WTC11 (cell line): ENCODE results near the gene NEMP2.

Experiments used
- ATF2 ChIP-seq: sonication (generic); formaldehyde crosslinking; IDR thresholded peaks from 2 replicates; pipeline ENCODE4 v1.8.1; 2022; ENCODE audit warnings: low read depth, missing genetic modification reagents, borderline replicate concordance
- FOXJ3 ChIP-seq: sonication (generic); formaldehyde crosslinking; IDR thresholded peaks from 2 replicates; pipeline ENCODE4 v1.9.0; 2021; ENCODE audit warnings: missing genetic modification reagents, mild to moderate bottlenecking, borderline replicate concordance
- GABPB1 ChIP-seq: sonication (generic); formaldehyde crosslinking; IDR thresholded peaks from 2 replicates; pipeline ENCODE4 v1.8.1; 2023; ENCODE audit warnings: mild to moderate bottlenecking, missing genetic modification reagents
- GTF2I ChIP-seq: fragments of 250-450 bp; sonication (Bioruptor Pico); conservative IDR thresholded peaks from 2 replicates; pipeline ENCODE4 v1.4.0; 2021; ENCODE audit warnings: mild to moderate bottlenecking
- SP1 ChIP-seq: sonication (generic); formaldehyde crosslinking; conservative IDR thresholded peaks from 2 replicates; pipeline ENCODE4 v1.8.1; 2022; ENCODE audit warnings: missing genetic modification reagents
- TEAD4 ChIP-seq: sonication (generic); formaldehyde crosslinking; IDR thresholded peaks from 2 replicates; pipeline ENCODE4 v1.8.0; 2022; ENCODE audit warnings: mild to moderate bottlenecking, missing genetic modification reagents
- ZSCAN18 ChIP-seq: fragments of 250-450 bp; sonication (Bioruptor Pico); IDR thresholded peaks from 2 replicates; pipeline ENCODE4 v2.1.2; 2022; ENCODE audit warnings: mild to moderate bottlenecking, moderate library complexity
- TF ChIP-seq, protein P1 (sequence below): sonication (generic); formaldehyde crosslinking; IDR thresholded peaks from 2 replicates; pipeline ENCODE4 v1.8.1; 2022; ENCODE audit warnings: low read depth, mild to moderate bottlenecking, moderate library complexity, missing genetic modification reagents, borderline replicate concordance
- TF ChIP-seq, protein P2 (sequence below): sonication (generic); formaldehyde crosslinking; IDR thresholded peaks from 2 replicates; pipeline ENCODE4 v1.8.1; 2023; ENCODE audit warnings: mild to moderate bottlenecking, missing genetic modification reagents, moderate library complexity
- TF ChIP-seq, protein P3 (sequence below): fragments of 200-600 bp; IDR thresholded peaks from 2 replicates; pipeline ENCODE4 v1.8.0; 2022; ENCODE audit warnings: antibody characterized with exemption
- TF ChIP-seq, protein P4 (sequence below): sonication (generic); formaldehyde crosslinking; IDR thresholded peaks from 2 replicates; pipeline ENCODE4 v1.8.0; 2022; ENCODE audit warnings: missing genetic modification reagents

DNA sequence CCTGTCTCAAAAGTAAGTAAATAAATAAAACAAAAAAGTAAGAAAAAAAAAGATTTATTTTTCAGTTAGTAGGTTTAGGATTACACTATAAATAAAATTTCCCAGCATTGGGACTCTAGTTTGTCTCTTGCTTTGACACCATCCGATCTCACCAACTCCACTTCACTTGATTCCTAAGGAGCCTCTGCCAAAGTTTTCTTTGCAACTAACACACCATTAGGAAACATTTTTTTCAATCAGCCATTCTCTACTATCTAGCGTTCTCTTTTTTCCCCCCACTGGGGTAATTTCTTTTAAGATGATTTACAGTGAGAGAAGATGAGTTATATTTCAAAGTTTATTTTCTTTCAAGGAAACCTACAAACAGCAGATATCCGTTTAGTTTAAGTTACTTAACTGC, 10.6 kb upstream of the NEMP2 start:
- TF ChIP-seq, protein P1, sequence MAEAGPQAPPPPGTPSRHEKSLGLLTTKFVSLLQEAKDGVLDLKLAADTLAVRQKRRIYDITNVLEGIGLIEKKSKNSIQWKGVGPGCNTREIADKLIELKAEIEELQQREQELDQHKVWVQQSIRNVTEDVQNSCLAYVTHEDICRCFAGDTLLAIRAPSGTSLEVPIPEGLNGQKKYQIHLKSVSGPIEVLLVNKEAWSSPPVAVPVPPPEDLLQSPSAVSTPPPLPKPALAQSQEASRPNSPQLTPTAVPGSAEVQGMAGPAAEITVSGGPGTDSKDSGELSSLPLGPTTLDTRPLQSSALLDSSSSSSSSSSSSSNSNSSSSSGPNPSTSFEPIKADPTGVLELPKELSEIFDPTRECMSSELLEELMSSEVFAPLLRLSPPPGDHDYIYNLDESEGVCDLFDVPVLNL (CRISPR knock-in tag) = no peak
- TF ChIP-seq, protein P2, sequence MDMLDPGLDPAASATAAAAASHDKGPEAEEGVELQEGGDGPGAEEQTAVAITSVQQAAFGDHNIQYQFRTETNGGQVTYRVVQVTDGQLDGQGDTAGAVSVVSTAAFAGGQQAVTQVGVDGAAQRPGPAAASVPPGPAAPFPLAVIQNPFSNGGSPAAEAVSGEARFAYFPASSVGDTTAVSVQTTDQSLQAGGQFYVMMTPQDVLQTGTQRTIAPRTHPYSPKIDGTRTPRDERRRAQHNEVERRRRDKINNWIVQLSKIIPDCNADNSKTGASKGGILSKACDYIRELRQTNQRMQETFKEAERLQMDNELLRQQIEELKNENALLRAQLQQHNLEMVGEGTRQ = no peak
- TF ChIP-seq, protein P3, sequence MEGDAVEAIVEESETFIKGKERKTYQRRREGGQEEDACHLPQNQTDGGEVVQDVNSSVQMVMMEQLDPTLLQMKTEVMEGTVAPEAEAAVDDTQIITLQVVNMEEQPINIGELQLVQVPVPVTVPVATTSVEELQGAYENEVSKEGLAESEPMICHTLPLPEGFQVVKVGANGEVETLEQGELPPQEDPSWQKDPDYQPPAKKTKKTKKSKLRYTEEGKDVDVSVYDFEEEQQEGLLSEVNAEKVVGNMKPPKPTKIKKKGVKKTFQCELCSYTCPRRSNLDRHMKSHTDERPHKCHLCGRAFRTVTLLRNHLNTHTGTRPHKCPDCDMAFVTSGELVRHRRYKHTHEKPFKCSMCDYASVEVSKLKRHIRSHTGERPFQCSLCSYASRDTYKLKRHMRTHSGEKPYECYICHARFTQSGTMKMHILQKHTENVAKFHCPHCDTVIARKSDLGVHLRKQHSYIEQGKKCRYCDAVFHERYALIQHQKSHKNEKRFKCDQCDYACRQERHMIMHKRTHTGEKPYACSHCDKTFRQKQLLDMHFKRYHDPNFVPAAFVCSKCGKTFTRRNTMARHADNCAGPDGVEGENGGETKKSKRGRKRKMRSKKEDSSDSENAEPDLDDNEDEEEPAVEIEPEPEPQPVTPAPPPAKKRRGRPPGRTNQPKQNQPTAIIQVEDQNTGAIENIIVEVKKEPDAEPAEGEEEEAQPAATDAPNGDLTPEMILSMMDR = no peak
- TF ChIP-seq, protein P4, sequence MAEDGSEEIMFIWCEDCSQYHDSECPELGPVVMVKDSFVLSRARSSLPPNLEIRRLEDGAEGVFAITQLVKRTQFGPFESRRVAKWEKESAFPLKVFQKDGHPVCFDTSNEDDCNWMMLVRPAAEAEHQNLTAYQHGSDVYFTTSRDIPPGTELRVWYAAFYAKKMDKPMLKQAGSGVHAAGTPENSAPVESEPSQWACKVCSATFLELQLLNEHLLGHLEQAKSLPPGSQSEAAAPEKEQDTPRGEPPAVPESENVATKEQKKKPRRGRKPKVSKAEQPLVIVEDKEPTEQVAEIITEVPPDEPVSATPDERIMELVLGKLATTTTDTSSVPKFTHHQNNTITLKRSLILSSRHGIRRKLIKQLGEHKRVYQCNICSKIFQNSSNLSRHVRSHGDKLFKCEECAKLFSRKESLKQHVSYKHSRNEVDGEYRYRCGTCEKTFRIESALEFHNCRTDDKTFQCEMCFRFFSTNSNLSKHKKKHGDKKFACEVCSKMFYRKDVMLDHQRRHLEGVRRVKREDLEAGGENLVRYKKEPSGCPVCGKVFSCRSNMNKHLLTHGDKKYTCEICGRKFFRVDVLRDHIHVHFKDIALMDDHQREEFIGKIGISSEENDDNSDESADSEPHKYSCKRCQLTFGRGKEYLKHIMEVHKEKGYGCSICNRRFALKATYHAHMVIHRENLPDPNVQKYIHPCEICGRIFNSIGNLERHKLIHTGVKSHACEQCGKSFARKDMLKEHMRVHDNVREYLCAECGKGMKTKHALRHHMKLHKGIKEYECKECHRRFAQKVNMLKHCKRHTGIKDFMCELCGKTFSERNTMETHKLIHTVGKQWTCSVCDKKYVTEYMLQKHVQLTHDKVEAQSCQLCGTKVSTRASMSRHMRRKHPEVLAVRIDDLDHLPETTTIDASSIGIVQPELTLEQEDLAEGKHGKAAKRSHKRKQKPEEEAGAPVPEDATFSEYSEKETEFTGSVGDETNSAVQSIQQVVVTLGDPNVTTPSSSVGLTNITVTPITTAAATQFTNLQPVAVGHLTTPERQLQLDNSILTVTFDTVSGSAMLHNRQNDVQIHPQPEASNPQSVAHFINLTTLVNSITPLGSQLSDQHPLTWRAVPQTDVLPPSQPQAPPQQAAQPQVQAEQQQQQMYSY (CRISPR knock-in tag) = no peak
- TF ChIP-seq TEAD4 (CRISPR knock-in tag) = no peak
- no peak for TF ChIP-seq ATF2 (CRISPR knock-in tag)
- no peak for TF ChIP-seq ZSCAN18
- TF ChIP-seq GTF2I (CRISPR knock-in tag) = no peak
- TF ChIP-seq GABPB1 = no peak
- no peak for TF ChIP-seq SP1 (CRISPR knock-in tag)
- no peak for TF ChIP-seq FOXJ3 (CRISPR knock-in tag)
